Measurements from ENCODE around the gene MYO1H.

DNA sequence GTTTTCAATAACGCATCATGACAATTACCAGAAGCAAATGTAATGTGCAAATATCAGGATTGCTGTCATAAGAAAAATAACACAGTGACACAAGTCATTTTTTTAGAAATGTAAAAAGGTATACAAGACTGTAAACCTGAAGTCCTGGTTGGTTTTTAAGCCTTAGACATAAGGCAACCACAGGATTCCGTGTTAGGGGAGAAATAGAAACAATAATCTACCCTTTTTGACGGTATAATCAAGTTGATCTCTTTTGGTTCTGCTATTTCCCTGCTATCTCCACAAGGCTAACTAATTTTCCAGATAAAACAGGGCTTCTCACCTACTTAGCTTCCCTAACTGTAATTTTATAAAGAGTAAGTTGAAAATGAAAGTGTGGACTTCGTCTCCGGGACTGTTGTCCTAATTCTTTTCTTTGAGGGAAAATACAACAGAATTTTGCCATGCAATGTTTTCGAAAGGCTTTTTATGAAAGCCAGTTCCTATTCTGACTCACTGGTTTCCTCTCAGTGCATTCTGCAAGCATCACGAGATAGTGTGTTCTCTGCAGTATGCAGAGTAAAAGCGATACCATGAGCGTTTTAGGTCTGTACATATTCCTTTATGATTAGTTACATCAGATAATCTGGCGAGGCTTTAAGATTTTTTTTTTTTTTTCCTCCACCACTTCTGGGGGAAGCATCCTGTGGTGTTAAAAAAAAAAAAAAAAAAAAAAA, 10.6 kb downstream of the MYO1H start:
- TF ChIP-seq TAF1 (IDR thresholded peaks at IDR 0.05; ENCODE audit: borderline replicate concordance, insufficient read depth, low read length) (no peak), SIN3A (IDR thresholded peaks at IDR 0.05; ENCODE audit: borderline replicate concordance, insufficient read depth, low read length) (no peak), POLR2AphosphoS5 (IDR thresholded peaks at IDR 0.05; ENCODE audit: low read depth, low read length) (no peak)
- TF ChIP-seq, protein P1, sequence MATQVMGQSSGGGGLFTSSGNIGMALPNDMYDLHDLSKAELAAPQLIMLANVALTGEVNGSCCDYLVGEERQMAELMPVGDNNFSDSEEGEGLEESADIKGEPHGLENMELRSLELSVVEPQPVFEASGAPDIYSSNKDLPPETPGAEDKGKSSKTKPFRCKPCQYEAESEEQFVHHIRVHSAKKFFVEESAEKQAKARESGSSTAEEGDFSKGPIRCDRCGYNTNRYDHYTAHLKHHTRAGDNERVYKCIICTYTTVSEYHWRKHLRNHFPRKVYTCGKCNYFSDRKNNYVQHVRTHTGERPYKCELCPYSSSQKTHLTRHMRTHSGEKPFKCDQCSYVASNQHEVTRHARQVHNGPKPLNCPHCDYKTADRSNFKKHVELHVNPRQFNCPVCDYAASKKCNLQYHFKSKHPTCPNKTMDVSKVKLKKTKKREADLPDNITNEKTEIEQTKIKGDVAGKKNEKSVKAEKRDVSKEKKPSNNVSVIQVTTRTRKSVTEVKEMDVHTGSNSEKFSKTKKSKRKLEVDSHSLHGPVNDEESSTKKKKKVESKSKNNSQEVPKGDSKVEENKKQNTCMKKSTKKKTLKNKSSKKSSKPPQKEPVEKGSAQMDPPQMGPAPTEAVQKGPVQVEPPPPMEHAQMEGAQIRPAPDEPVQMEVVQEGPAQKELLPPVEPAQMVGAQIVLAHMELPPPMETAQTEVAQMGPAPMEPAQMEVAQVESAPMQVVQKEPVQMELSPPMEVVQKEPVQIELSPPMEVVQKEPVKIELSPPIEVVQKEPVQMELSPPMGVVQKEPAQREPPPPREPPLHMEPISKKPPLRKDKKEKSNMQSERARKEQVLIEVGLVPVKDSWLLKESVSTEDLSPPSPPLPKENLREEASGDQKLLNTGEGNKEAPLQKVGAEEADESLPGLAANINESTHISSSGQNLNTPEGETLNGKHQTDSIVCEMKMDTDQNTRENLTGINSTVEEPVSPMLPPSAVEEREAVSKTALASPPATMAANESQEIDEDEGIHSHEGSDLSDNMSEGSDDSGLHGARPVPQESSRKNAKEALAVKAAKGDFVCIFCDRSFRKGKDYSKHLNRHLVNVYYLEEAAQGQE (IDR thresholded peaks at IDR 0.05; ENCODE audit: insufficient read depth in 1 of 2, low read depth in 2 of 2, low read length in 2 of 2) = no peak

Measured in PFSK-1 (cell line).